ENCODE results near the gene RNF112.

DNA sequence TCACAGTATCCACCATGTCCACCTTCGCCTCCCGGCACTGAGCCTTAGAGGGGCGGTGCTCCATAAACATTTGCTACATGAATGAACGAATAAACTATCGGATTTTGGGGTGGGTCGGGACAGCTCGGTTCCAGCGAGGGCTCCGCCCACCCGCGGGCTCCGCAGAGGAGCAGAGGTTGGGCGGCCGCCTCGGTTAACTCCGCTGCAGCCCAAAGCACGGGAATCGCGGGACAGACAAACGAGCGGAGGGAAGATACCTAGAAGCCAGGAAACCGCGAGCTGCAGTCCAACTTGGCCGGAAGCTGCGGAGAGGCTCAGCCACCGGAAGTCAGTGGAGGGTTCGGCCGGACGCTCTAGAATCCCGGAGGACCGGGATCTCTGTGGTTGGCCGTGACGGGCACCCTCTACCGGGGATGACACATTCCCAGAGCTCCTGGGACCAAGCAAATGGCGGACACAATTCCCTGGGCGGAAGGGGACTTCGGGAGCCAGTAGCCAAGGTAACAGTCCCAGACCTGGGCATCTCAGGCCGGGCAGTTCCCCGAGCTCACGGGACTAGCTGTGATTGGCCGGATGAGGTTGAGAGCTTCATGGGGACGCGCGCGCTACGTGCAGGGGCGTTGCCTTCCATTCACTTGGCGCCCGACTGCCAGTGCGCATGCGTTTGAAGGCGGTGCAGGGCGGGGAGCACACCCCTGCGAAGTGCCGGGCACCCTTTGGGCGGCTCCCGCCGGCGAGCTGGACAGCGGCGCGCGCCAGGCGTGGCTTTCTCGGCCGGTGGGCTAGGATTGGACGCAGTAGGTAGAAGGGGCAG lies 33.2 kb upstream of the RNF112 start:
- TF ChIP-seq, protein P1, sequence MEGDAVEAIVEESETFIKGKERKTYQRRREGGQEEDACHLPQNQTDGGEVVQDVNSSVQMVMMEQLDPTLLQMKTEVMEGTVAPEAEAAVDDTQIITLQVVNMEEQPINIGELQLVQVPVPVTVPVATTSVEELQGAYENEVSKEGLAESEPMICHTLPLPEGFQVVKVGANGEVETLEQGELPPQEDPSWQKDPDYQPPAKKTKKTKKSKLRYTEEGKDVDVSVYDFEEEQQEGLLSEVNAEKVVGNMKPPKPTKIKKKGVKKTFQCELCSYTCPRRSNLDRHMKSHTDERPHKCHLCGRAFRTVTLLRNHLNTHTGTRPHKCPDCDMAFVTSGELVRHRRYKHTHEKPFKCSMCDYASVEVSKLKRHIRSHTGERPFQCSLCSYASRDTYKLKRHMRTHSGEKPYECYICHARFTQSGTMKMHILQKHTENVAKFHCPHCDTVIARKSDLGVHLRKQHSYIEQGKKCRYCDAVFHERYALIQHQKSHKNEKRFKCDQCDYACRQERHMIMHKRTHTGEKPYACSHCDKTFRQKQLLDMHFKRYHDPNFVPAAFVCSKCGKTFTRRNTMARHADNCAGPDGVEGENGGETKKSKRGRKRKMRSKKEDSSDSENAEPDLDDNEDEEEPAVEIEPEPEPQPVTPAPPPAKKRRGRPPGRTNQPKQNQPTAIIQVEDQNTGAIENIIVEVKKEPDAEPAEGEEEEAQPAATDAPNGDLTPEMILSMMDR (tag by site-specific recombination; IDR thresholded peaks at IDR 0.05) = no peak; the same call in 1 of the 2 replicates
- peak; percentile 68; the same call in 1 of the 2 replicates for TF ChIP-seq ZNF24 (tag by site-specific recombination; IDR thresholded peaks at IDR 0.05)

Data from HEK293 (cell line).